GM23338 (cell line): Measurements from ENCODE around the gene CELF2.

Source experiments
- CREB1 ChIP-seq: fragments of 250-450 bp; sonication (Bioruptor Pico); IDR thresholded peaks from 2 replicates; pipeline ENCODE4 v1.5.0; 2020; ENCODE audit warnings: low read depth, mild to moderate bottlenecking, moderate library complexity
- TF ChIP-seq, protein P1 (sequence below), 2 experiments: fragments of 200-600 bp in 1 of 2; sonication (generic) in 1 of 2; conservative IDR thresholded peaks; 2 replicates each; pipeline versions ENCODE4 v1.5.1 to v1.6.1; 2016 to 2017; ENCODE audit warnings: antibody characterized with exemption in 2 of 2, low read depth in 2 of 2, mild to moderate bottlenecking in 2 of 2, moderate library complexity in 1 of 2

DNA sequence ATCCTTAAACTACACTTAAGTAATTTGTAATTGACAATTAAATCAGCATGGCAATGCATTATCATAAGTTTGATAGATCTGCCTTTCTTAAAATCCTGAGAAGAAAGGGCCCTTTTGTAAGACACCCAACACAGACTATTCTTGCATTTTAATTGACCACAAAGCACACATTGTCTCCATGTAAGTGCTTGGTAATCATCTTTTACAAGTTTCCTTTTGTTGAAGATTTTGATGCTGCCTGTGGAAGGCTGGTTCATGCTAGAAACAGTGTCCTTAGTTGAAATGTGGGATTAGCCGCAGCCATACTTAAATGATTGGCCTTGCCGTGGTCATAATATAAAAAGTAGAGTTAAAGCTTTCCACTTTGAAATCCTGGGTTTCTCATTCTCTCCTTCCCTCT is 32.3 kb upstream of the CELF2 start:
- TF ChIP-seq, protein P1, sequence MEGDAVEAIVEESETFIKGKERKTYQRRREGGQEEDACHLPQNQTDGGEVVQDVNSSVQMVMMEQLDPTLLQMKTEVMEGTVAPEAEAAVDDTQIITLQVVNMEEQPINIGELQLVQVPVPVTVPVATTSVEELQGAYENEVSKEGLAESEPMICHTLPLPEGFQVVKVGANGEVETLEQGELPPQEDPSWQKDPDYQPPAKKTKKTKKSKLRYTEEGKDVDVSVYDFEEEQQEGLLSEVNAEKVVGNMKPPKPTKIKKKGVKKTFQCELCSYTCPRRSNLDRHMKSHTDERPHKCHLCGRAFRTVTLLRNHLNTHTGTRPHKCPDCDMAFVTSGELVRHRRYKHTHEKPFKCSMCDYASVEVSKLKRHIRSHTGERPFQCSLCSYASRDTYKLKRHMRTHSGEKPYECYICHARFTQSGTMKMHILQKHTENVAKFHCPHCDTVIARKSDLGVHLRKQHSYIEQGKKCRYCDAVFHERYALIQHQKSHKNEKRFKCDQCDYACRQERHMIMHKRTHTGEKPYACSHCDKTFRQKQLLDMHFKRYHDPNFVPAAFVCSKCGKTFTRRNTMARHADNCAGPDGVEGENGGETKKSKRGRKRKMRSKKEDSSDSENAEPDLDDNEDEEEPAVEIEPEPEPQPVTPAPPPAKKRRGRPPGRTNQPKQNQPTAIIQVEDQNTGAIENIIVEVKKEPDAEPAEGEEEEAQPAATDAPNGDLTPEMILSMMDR (conservative IDR thresholded peaks at IDR 0.05; ENCODE audit: low read depth in 2 of 2), result no peak
- no peak for TF ChIP-seq CREB1
